Measurements from ENCODE around the gene PRKN. TPM values are rescaled to one million over a fixed set of nuclear protein-coding genes. Genes with fewer than 3 reads are reported as not detected.

Gene PRKN
- total RNA-seq, 1 experiment from 2014 or later, result 0.34 TPM

GRCh38 chr6:161613711-161614110 is 1113.9 kb downstream of the PRKN start:
- Mint-ChIP-seq H3K27ac (ENCODE audit: unreplicated experiment) (no peak overlapping the region), H3K27me3 (ENCODE audit: insufficient read depth, unreplicated experiment) (peaks cover 7% of the 10 kb centered on the region), H3K9me3 (ENCODE audit: unreplicated experiment) (no peaks in the 10 kb centered on the region), H3K4me1 (ENCODE audit: low read depth, unreplicated experiment) (no peaks in the 10 kb centered on the region), H3K36me3 (ENCODE audit: insufficient read depth, unreplicated experiment) (no peaks in the 10 kb centered on the region), H3K4me3 (ENCODE audit: unreplicated experiment) (no peak overlapping the region)
- no peak for TF ChIP-seq CTCF (IDR thresholded peaks at IDR 0.05; ENCODE audit: insufficient read depth in 1 of 2, low read depth in 1 of 2, low read length in 1 of 2, severe bottlenecking in 1 of 2, unreplicated experiment in 1 of 2)
- ChIA-PET CTCF (no interaction called here), POLR2A (no interaction called here)
- H3K4me1 ChIP-seq, result no peaks in the 10 kb centered on the region
- no TSS peak for BruUV-seq (replicated peaks)
- no peak overlapping the region for H3K4me3 ChIP-seq (ENCODE audit: low read depth, low read length)
- no peaks in the 10 kb centered on the region for H3K27me3 ChIP-seq (replicated peaks; ENCODE audit: control insufficient read depth, insufficient read depth, low read length)
- no peaks in the 10 kb centered on the region for H3K9me3 ChIP-seq
- H3K36me3 ChIP-seq (ENCODE audit: control insufficient read depth, insufficient read depth, low read length), result no peaks in the 10 kb centered on the region
- intact Hi-C loops (cut with micrococcal nuclease; ENCODE audit: unreplicated experiment), result no loop called here
- no peak for DNase-seq

- no peaks in the 10 kb centered on the region for H3K4me1 ChIP-seq
- no peak for DNase-seq
- H3K27me3 ChIP-seq (replicated peaks; ENCODE audit: control insufficient read depth, insufficient read depth, low read length), result no peaks in the 10 kb centered on the region
- H3K9me3 ChIP-seq, result no peaks in the 10 kb centered on the region
- intact Hi-C loops (cut with micrococcal nuclease; ENCODE audit: unreplicated experiment), result no loop called here
- Mint-ChIP-seq H3K36me3 (ENCODE audit: insufficient read depth, unreplicated experiment) (no peaks in the 10 kb centered on the region), H3K4me3 (ENCODE audit: unreplicated experiment) (no peak overlapping the region), H3K27me3 (ENCODE audit: insufficient read depth, unreplicated experiment) (no peaks in the 10 kb centered on the region), H3K27ac (ENCODE audit: unreplicated experiment) (no peak overlapping the region), H3K9me3 (ENCODE audit: unreplicated experiment) (no peaks in the 10 kb centered on the region), H3K4me1 (ENCODE audit: low read depth, unreplicated experiment) (no peaks in the 10 kb centered on the region)
- BruUV-seq (replicated peaks), result no TSS peak
- H3K36me3 ChIP-seq (ENCODE audit: control insufficient read depth, insufficient read depth, low read length), result no peaks in the 10 kb centered on the region
- CTCF ChIA-PET, result no interaction called here
- no peak overlapping the region for H3K4me3 ChIP-seq (ENCODE audit: low read depth, low read length)
- TF ChIP-seq CTCF (IDR thresholded peaks at IDR 0.05; ENCODE audit: insufficient read depth in 1 of 2, low read depth in 1 of 2, low read length in 1 of 2, severe bottlenecking in 1 of 2, unreplicated experiment in 1 of 2), result no peak
- POLR2A ChIA-PET, result no interaction called here
Observed at GRCh38 chr6:161608771-161609170, 1118.8 kb downstream of the PRKN start.

GRCh38 chr6:161607696-161608297 is 1119.8 kb downstream of the PRKN start:
- Histone ChIP-seq H3K9me3 (no peaks in the 10 kb centered on the region), H3K27me3 (replicated peaks; ENCODE audit: control insufficient read depth, insufficient read depth, low read length) (no peaks in the 10 kb centered on the region), H3K4me3 (ENCODE audit: low read depth, low read length) (no peak overlapping the region), H3K4me1 (no peaks in the 10 kb centered on the region), H3K36me3 (ENCODE audit: control insufficient read depth, insufficient read depth, low read length) (no peaks in the 10 kb centered on the region)
- Mint-ChIP-seq H3K27me3 (ENCODE audit: insufficient read depth, unreplicated experiment) (no peaks in the 10 kb centered on the region), H3K9me3 (ENCODE audit: unreplicated experiment) (no peaks in the 10 kb centered on the region), H3K4me3 (ENCODE audit: unreplicated experiment) (no peak overlapping the region), H3K36me3 (ENCODE audit: insufficient read depth, unreplicated experiment) (no peaks in the 10 kb centered on the region), H3K4me1 (ENCODE audit: low read depth, unreplicated experiment) (no peaks in the 10 kb centered on the region), H3K27ac (ENCODE audit: unreplicated experiment) (no peak overlapping the region)
- ChIA-PET POLR2A (no interaction called here), CTCF (no interaction called here)
- intact Hi-C loops (cut with micrococcal nuclease; ENCODE audit: unreplicated experiment), result no loop called here
- TF ChIP-seq CTCF (IDR thresholded peaks at IDR 0.05; ENCODE audit: insufficient read depth in 1 of 2, low read depth in 1 of 2, low read length in 1 of 2, severe bottlenecking in 1 of 2, unreplicated experiment in 1 of 2), result no peak
- no peak for DNase-seq
- no TSS peak for BruUV-seq (replicated peaks)
